22Rv1 (cell line): ENCODE results near the gene ARMH2.

ENCODE experiments used
- CTCF ChIP-seq: fragments of 450-650 bp; IDR thresholded peaks from 2 replicates; pipeline ENCODE4 v1.5.1; 2017; ENCODE audit warnings: mild to moderate bottlenecking
- ZFX ChIP-seq: fragments of 450-650 bp; IDR thresholded peaks from 2 replicates; pipeline ENCODE4 v1.6.1; 2017; ENCODE audit warnings: antibody characterized with exemption, borderline replicate concordance

- TF ChIP-seq CTCF (no peak), ZFX (no peak)
Observed at GRCh38 chr6:24775520-24776058, 23.1 kb downstream of the ARMH2 start.
